ENCODE data around the gene MTUS2. TPM values are rescaled to one million over a fixed set of nuclear protein-coding genes. Genes with fewer than 3 reads are reported as not detected.

The MTUS2 gene
- total and polyA plus RNA-seq, 2 of the 8 experiments (the other 6 are each of a cell fraction or from before 2014, with no cell fraction given): 0.18 to 0.80 TPM

- no peak overlapping the region for H3K14ac ChIP-seq (ENCODE audit: insufficient read length)
- no peak overlapping the region for H2BK120ac ChIP-seq (replicated peaks; ENCODE audit: low read depth, low read length)
- H2AK5ac ChIP-seq (ENCODE audit: low read depth, low read length): no peak overlapping the region
- H4K20me1 ChIP-seq (replicated peaks in 1 of 2; ENCODE audit: control insufficient read depth in 1 of 2, insufficient read depth in 2 of 2, low read length in 2 of 2): peaks cover 29 to 30% of the 10 kb centered on the region in 2 experiments
- 89% methylated on average over 10 of the region's 16 CpGs; no CpG with 5 or more reads in 1 of the 2 experiments for WGBS, 2 experiments (ENCODE audit: extremely low coverage in 1 of 2, insufficient coverage in 1 of 2, insufficient read length in 1 of 2, insufficient replicate concordance in 2 of 2, low coverage in 1 of 2, low lambda C conversion rate in 2 of 2, missing lambda C conversion rate in 1 of 2)
- H2AFZ ChIP-seq (ENCODE audit: low read length): no peak overlapping the region
- H4K8ac ChIP-seq (ENCODE audit: extremely low read depth, insufficient read depth, low read length): no peak overlapping the region
- peaks cover 2 to 14% (median 10%) of the 10 kb centered on the region in 4 experiments; a peak in 6 of 7 replicates for H3K4me1 ChIP-seq (replicated peaks in 1 of 4; ENCODE audit: control insufficient read depth in 3 of 4, insufficient read depth in 4 of 4, low read length in 3 of 4)
- ChIA-PET CTCF (ENCODE audit: partially characterized antibody) (interaction anchor here (0.8 to 1.6 kb wide), 10 partner anchors 9 to 380 kb away, joined by 3 to 6 read pairs (median 3); partner anchors contain the start of gene SLC7A1), POLR2A (ENCODE audit: partially characterized antibody) (interaction anchor here (0.8 to 1.4 kb wide), 5 partner anchors 15 to 43 kb away, joined by 3 to 6 read pairs (median 3); no protein-coding TSS in a partner anchor)
- H3K56ac ChIP-seq (replicated peaks; ENCODE audit: insufficient read length, low read depth, low read length): no peak overlapping the region
- no peak overlapping the region for H4K91ac ChIP-seq (replicated peaks; ENCODE audit: insufficient read length, low read length)
- H3K23ac ChIP-seq (ENCODE audit: insufficient read length): no peak overlapping the region
- H3K79me1 ChIP-seq (ENCODE audit: low read depth, low read length): peaks cover 30% of the 10 kb centered on the region
- no peaks in the 10 kb centered on the region for H3K23me2 ChIP-seq (ENCODE audit: low read depth, low read length)
- H3K36me3 ChIP-seq (ENCODE audit: control insufficient read depth in 2 of 4, insufficient read depth in 4 of 4, low read length in 3 of 4): peaks cover 0 to 9% (median 0%) of the 10 kb centered on the region in 4 experiments; a peak in 3 of 8 replicates
- H4K5ac ChIP-seq (ENCODE audit: insufficient read length, low read depth, low read length): no peak overlapping the region
- H3K18ac ChIP-seq (ENCODE audit: extremely low read depth, low read length): no peak overlapping the region
- no peaks in the 10 kb centered on the region for H3K27me3 ChIP-seq (replicated peaks in 1 of 4; ENCODE audit: control insufficient read depth in 3 of 4, extremely low read depth in 1 of 4, insufficient read depth in 3 of 4, low read length in 3 of 4)
- DNase-seq (ENCODE audit: low read depth in 1 of 2, low spot score in 2 of 2): peak in 1 of 2 experiments; percentile 13
- H2BK15ac ChIP-seq (ENCODE audit: low read length): no peak overlapping the region
- H3K4me2 ChIP-seq (ENCODE audit: insufficient read depth in 1 of 2, low read depth in 2 of 2, low read length in 2 of 2): no peak overlapping the region
- no peak overlapping the region for H3K4me3 ChIP-seq (ENCODE audit: extremely low read depth in 1 of 4, insufficient read depth in 2 of 4, low read depth in 3 of 4, low read length in 4 of 4)
- FAIRE-seq: no peak
- peaks cover 3 to 98% of the 10 kb centered on the region in 2 experiments for H3K79me2 ChIP-seq (ENCODE audit: control insufficient read depth in 1 of 2, insufficient read depth in 2 of 2, low read length in 2 of 2)
- no peak overlapping the region for H3K4ac ChIP-seq (replicated peaks; ENCODE audit: insufficient read length, low read depth, low read length)
- no peak overlapping the region for H3K9ac ChIP-seq (replicated peaks in 1 of 4; ENCODE audit: extremely low read depth in 1 of 4, low read depth in 3 of 4, low read length in 3 of 4)
- H3K9me3 ChIP-seq (ENCODE audit: insufficient read depth in 2 of 2, low read depth in 1 of 2, low read length in 1 of 2): no peaks in the 10 kb centered on the region
- H3K27ac ChIP-seq (ENCODE audit: low read depth, low read length): no peak overlapping the region
- H2BK20ac ChIP-seq (ENCODE audit: low read length): no peak overlapping the region
- H2BK5ac ChIP-seq (ENCODE audit: low read depth, low read length): no peak overlapping the region
- no peak overlapping the region for H2BK12ac ChIP-seq (ENCODE audit: low read depth, low read length)
- TF ChIP-seq TBP (IDR thresholded peaks at IDR 0.05; ENCODE audit: low read depth, low read length): no peak
- peak; percentile 14 to 36; a peak in 2 of 4 replicates for TF ChIP-seq RAD21 (IDR thresholded peaks at IDR 0.05 in 1 of 2, conservative IDR thresholded peaks at IDR 0.05 in 1 of 2; ENCODE audit: low read depth in 2 of 2, low read length in 2 of 2)
- 0 out of 2 replicates have a peak, but pooled peaks have one; percentile 54 for TF ChIP-seq JUND (IDR thresholded peaks at IDR 0.05; ENCODE audit: low read length)
- 0 out of 2 replicates have a peak, but pooled peaks have one; percentile 1 for TF ChIP-seq POU5F1 (IDR thresholded peaks at IDR 0.05; ENCODE audit: low read depth, low read length)
- TF ChIP-seq CBX5 (IDR thresholded peaks at IDR 0.05; ENCODE audit: low read depth, low read length): no peak
- TF ChIP-seq, protein P1, sequence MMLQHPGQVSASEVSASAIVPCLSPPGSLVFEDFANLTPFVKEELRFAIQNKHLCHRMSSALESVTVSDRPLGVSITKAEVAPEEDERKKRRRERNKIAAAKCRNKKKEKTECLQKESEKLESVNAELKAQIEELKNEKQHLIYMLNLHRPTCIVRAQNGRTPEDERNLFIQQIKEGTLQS (IDR thresholded peaks at IDR 0.05; ENCODE audit: insufficient read depth, low read depth, low read length): no peak
Measured at GRCh38 chr13:29543230-29544215, 723.4 kb downstream of the MTUS2 start.
